Activated T-cell treated with anti-CD3 and anti-CD28 coated beads, Interleukin-2, amount 50 U/mL, for 24 hours (primary cell): Measurements from ENCODE around the gene SYT3.
"Not testable (repeated sequence)": the region's sequence is repeated elsewhere in the genome, so short reads cannot be mapped to it uniquely, and the experiment has no call there.

Source experiments
- DNase-seq: peaks from one replicate; pipeline ENCODE4 v3.0.0-alpha.2; 2020
- H3K27ac Mint-ChIP-seq: 2 replicates; pipeline ENCODE4 v1.8.0; 2020; ENCODE audit warnings: mild to moderate bottlenecking, mixed read lengths
- H3K27me3 Mint-ChIP-seq: 2 replicates; pipeline ENCODE4 v1.8.0; 2020; ENCODE audit warnings: mixed read lengths
- H3K36me3 Mint-ChIP-seq: 2 replicates; pipeline ENCODE4 v1.8.0; 2020; ENCODE audit warnings: low read depth, mixed read lengths
- H3K4me1 Mint-ChIP-seq: 2 replicates; pipeline ENCODE4 v1.8.0; 2020; ENCODE audit warnings: low read depth, mixed read lengths
- H3K4me3 Mint-ChIP-seq: 2 replicates; pipeline ENCODE4 v1.8.0; 2020; ENCODE audit warnings: mild to moderate bottlenecking, moderate library complexity, mixed read lengths
- H3K9me3 Mint-ChIP-seq: 2 replicates; pipeline ENCODE4 v1.8.0; 2020; ENCODE audit warnings: mixed read lengths

SYT3 gene

DNA sequence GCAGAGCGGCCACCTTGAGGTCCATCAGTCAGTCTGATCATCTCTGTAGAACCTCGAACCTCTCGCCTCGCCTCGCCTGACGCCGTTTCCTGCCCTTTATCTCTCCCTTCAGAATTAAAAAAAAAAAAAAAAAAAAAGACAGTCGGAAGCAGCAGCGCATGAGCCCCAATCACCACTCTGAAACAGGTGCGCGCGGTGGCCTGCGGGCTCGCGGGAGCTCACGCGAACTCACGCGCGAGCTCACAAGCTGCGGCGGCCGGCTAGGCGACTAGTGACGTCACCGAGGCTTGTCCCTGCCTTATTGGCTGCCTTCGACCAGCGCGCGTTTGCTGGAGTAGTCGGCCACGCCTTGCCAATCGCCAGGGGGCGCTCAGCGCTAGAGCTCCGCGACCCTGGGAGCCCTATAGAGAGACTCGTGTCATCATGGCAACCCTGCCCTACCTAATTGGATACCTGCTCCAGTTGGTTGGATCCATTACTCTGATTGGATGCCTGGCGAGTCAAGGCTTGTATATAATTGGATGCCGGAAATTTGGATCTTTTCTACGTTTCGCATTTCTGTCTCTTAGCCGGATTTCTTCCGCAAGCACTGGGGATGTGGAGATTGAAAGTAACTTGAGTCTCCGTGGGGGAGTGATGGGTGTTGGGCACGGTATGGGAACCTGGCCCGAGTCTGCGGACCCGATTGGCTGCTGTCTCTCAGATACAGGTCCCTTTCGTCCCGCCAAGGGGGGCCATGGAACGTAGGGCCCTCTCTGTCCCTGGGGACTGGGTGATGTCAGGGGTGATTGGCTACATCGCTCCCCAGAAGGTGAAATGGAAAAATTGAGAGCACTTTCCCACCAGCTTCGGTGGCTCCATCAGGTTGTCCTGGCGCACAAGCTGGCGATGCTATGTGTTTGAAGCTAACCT is 31.6 kb downstream of the SYT3 start:
- H3K27me3 Mint-ChIP-seq = peaks cover 59% of the 10 kb centered on the region
- peaks cover 13% of the 10 kb centered on the region for H3K4me1 Mint-ChIP-seq
- DNase-seq = peak; percentile 81
- peaks cover 14% of the 10 kb centered on the region for H3K9me3 Mint-ChIP-seq
- H3K4me3 Mint-ChIP-seq = peak overlapping the region; percentile 8
- no peak overlapping the region for H3K27ac Mint-ChIP-seq
- H3K36me3 Mint-ChIP-seq = no peaks in the 10 kb centered on the region

DNA sequence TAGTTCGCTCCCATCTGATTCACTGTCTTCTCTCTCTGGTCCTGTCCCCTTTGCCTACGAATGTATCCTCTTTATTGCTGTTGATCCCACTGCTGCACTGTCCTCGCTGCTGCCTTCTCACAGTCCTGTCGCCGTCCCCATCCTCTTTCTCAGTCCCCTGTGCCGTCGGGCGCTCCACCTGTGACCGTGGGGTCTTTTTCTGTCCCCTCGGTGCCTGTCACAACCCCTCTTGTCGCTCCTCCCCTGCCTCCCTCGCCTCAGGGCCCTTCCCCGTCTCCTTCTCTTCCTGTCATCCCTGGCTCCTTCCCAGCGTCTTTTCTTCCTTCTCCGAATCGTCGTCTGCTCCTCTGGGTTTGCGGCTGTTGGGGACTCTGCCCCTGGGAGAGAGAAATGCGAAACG is 32.3 kb downstream of the SYT3 start:
- DNase-seq = no peak
- Mint-ChIP-seq H3K27me3 (peaks cover 63% of the 10 kb centered on the region), H3K4me3 (no peak overlapping the region), H3K36me3 (no peaks in the 10 kb centered on the region), H3K27ac (no peak overlapping the region), H3K4me1 (peaks cover 13% of the 10 kb centered on the region), H3K9me3 (peaks cover 14% of the 10 kb centered on the region)

GRCh38 chr19:50606059-50606836 is 33.4 kb downstream of the SYT3 start:
- not testable (repeated sequence) for H3K4me3 Mint-ChIP-seq, H3K36me3 Mint-ChIP-seq, H3K27ac Mint-ChIP-seq, DNase-seq
- H3K4me1 Mint-ChIP-seq = peaks cover 13% of the 10 kb centered on the region
- H3K9me3 Mint-ChIP-seq = peaks cover 14% of the 10 kb centered on the region
- H3K27me3 Mint-ChIP-seq = peaks cover 74% of the 10 kb centered on the region

- H3K27ac Mint-ChIP-seq, H3K36me3 Mint-ChIP-seq, H3K4me3 Mint-ChIP-seq: not testable (repeated sequence)
- peaks cover 79% of the 10 kb centered on the region for H3K27me3 Mint-ChIP-seq
- DNase-seq = peak; percentile 31
- H3K4me1 Mint-ChIP-seq = peaks cover 13% of the 10 kb centered on the region
- peaks cover 14% of the 10 kb centered on the region for H3K9me3 Mint-ChIP-seq
Observed at GRCh38 chr19:50604264-50605073, 35.2 kb downstream of the SYT3 start.

GRCh38 chr19:50602935-50603334 is 36.7 kb downstream of the SYT3 start:
- Mint-ChIP-seq H3K27ac (no peak overlapping the region), H3K4me1 (peaks cover 8% of the 10 kb centered on the region), H3K27me3 (peaks cover 72% of the 10 kb centered on the region), H3K9me3 (peaks cover 6% of the 10 kb centered on the region), H3K4me3 (no peak overlapping the region), H3K36me3 (no peaks in the 10 kb centered on the region)
- DNase-seq = no peak

GRCh38 chr19:50602496-50602895 is 37.2 kb downstream of the SYT3 start:
- H3K27me3 Mint-ChIP-seq = peaks cover 73% of the 10 kb centered on the region
- H3K4me3 Mint-ChIP-seq = no peak overlapping the region
- H3K27ac Mint-ChIP-seq = no peak overlapping the region
- H3K36me3 Mint-ChIP-seq = no peaks in the 10 kb centered on the region
- no peak for DNase-seq
- H3K9me3 Mint-ChIP-seq = peaks cover 4% of the 10 kb centered on the region
- peaks cover 5% of the 10 kb centered on the region for H3K4me1 Mint-ChIP-seq

DNA sequence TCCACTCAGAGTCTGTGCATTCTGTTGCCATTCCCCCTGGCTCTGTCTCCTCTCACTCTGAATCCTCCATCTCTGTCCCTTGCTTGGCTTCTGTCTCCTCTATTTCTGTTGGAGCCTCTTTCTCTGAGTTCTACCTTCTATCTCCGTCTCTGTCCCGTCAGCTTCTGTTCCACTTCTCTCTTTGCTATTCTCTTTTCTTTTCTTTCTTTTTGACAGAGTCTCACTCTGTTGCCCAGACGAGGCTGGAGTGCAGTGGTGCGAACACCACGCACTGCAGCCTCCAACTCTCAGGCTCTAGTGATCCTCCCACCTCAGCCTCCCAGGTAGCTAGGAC is 37.6 kb downstream of the SYT3 start:
- H3K4me1 Mint-ChIP-seq = peaks cover 2% of the 10 kb centered on the region
- H3K9me3 Mint-ChIP-seq = peaks cover under 1% of the 10 kb centered on the region
- DNase-seq = no peak
- no peak overlapping the region for H3K27ac Mint-ChIP-seq
- peaks cover 69% of the 10 kb centered on the region for H3K27me3 Mint-ChIP-seq
- no peaks in the 10 kb centered on the region for H3K36me3 Mint-ChIP-seq
- H3K4me3 Mint-ChIP-seq = no peak overlapping the region

DNA sequence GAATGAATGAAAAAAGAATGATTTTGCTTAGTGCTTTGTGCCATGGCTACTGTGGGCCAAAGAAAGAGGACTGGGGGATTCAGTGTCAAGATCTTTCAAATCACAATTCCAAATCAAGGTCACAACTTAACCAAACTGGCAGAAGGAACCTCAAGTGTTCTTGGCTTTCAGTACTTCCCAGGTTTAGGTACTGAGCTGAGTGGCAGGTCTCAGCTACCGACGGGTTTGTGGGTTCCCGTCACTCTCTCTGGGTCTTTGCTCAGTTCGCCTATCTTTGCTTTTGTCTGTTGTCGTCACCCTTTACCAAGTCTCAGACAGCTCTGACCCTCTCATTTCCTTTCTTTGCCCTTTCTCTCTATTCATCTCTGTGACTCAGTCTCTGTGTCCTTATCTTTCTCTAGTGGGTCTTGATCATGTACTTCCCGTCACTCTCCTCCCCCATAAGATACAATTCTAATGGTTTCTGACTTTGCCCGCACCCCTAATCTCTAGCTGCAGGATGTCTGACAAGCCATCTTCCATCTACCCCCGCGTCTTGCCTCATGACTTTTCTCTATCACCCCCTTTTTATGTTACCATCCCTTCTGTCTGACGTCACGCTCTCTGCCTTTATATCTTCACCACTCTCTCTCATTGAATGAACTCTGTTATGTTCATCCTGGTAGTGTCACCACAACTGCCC is 38.1 kb downstream of the SYT3 start:
- H3K4me1 Mint-ChIP-seq = peaks cover 2% of the 10 kb centered on the region
- DNase-seq = no peak
- H3K27ac Mint-ChIP-seq = no peak overlapping the region

GRCh38 chr19:50599427-50599826 is 40.3 kb downstream of the SYT3 start:
- Mint-ChIP-seq H3K4me3 (no peak overlapping the region), H3K27me3 (peaks cover 57% of the 10 kb centered on the region), H3K27ac (no peak overlapping the region), H3K36me3 (no peaks in the 10 kb centered on the region), H3K9me3 (no peaks in the 10 kb centered on the region), H3K4me1 (no peaks in the 10 kb centered on the region)
- no peak for DNase-seq

More for the DNA sequence above, 38.1 kb downstream of the SYT3 start:
- Mint-ChIP-seq H3K9me3 (no peaks in the 10 kb centered on the region), H3K27me3 (peaks cover 66% of the 10 kb centered on the region), H3K4me3 (no peak overlapping the region), H3K36me3 (no peaks in the 10 kb centered on the region)

GRCh38 chr19:50590191-50590590 is 49.5 kb downstream of the SYT3 start:
- H3K9me3 Mint-ChIP-seq = no peaks in the 10 kb centered on the region
- H3K4me1 Mint-ChIP-seq = no peaks in the 10 kb centered on the region
- no peak overlapping the region for H3K27ac Mint-ChIP-seq
- H3K27me3 Mint-ChIP-seq = peaks cover 14% of the 10 kb centered on the region
- H3K4me3 Mint-ChIP-seq = no peak overlapping the region
- H3K36me3 Mint-ChIP-seq = no peaks in the 10 kb centered on the region
- DNase-seq = no peak

DNA sequence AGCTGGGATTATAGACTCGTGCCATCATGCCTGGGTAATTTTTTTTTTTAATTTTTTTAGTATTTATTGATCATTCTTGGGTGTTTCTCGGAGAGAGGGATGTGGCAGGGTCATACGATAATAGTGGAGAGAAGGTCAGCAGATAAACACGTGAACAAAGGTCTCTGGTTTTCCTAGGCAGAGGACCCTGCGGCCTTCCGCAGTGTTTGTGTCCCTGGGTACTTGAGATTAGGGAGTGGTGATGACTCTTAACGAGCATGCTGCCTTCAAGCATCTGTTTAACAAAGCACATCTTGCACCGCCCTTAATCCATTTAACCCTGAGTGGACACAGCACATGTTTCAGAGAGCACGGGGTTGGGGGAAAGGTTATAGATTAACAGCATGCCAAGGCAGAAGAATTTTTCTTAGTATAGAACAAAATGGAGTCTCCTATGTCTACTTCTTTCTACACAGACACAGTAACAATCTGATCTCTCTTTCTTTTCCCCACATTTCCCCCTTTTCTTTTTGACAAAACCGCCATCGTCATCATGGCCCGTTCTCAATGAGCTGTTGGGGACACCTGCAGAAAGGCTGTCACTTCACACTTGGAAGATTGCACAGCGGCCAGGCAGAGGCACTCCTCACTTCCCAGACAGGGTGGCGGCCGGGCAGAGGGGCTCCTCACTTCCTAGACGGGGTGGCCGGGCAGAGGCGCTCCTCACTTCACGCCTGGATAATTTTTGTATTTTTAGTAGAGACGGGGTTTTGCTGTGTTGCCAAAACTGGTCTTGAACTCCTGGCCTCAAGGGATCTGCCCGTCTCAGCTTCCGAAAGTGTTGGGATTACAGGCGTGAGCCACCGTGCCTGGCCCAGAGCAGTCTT is 57.7 kb downstream of the SYT3 start:
- H3K4me1 Mint-ChIP-seq, H3K4me3 Mint-ChIP-seq, DNase-seq, H3K36me3 Mint-ChIP-seq, H3K9me3 Mint-ChIP-seq, H3K27ac Mint-ChIP-seq: not testable (repeated sequence)
- peaks cover 31% of the 10 kb centered on the region for H3K27me3 Mint-ChIP-seq

DNA sequence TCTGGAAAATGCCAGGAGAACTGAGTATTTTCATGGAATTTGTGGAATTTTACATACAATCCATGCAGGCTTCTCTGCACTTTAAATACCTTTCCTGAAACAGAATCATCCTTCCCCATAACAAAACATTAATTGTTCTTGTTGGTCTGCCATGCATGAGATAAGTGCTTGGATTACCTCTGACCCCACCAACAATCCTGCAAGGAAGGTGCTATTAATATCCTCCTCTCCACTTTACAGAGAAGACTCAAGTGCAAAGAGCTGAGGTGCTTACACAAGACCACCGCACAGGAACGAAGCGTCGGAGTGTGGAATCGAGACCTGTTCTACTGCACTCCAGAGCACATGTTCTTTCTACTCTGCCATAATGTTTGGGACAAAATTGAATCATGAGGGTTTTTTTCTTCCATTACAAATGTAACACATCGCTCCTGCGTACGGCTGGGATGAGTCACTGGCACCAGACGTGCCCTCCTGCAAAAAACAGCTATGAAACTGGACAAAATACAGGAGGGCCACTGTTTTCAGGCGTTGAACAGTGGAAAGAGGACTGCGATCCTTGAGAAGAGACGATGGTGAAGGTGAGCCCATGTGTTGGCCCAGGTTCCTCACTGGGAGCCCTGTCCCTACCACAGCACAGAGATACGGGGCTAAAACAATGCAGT is 58.6 kb downstream of the SYT3 start:
- no peaks in the 10 kb centered on the region for H3K36me3 Mint-ChIP-seq
- H3K4me3 Mint-ChIP-seq = no peak overlapping the region
- H3K27ac Mint-ChIP-seq = no peak overlapping the region
- H3K4me1 Mint-ChIP-seq = no peaks in the 10 kb centered on the region
- peaks cover 27% of the 10 kb centered on the region for H3K27me3 Mint-ChIP-seq
- no peak for DNase-seq
- no peaks in the 10 kb centered on the region for H3K9me3 Mint-ChIP-seq

DNA sequence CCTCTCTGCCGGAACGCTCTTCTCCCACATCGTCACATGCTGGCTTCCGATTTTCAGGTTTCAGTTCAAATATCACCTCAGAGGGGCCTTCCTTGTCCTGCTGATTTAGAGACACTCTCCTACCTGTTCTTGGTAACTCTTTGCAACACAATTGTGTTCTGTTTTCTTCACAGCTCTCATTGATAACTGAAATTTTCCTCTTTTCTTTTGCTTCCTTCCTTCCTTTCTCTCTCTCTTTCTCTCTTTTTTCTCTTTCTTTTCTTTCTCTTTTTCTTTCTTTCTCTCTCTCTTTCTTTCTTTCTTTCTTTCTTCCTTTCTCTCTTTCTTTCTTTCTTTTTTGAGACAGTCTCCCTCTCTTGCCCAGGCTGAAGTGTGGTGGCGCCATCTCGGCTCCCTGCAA is 59.4 kb downstream of the SYT3 start:
- H3K36me3 Mint-ChIP-seq = no peaks in the 10 kb centered on the region
- peaks cover 31% of the 10 kb centered on the region for H3K27me3 Mint-ChIP-seq
- DNase-seq = no peak
- no peak overlapping the region for H3K4me3 Mint-ChIP-seq
- no peak overlapping the region for H3K27ac Mint-ChIP-seq
- no peaks in the 10 kb centered on the region for H3K9me3 Mint-ChIP-seq
- no peaks in the 10 kb centered on the region for H3K4me1 Mint-ChIP-seq
